SK-N-SH (cell line): ENCODE measurements around the gene MST1.

Experiments used
- CTCF ChIP-seq: fragments of 200-600 bp; sonication (generic); IDR thresholded peaks from 2 replicates; pipeline ENCODE4 v1.6.1; 2017; ENCODE audit warnings: antibody characterized with exemption, mild to moderate bottlenecking, moderate library complexity
- ELF1 ChIP-seq: IDR thresholded peaks from 2 replicates; pipeline ENCODE4 v1.4.0; 2012
- EP300 ChIP-seq, 2 experiments: IDR thresholded peaks; 2 replicates each; pipeline versions ENCODE4 v1.4.0 to v1.6.1; 2012; ENCODE audit warnings: borderline replicate concordance in 1 of 2, low read depth in 1 of 2, low read length in 1 of 2
- EZH2phosphoT487 ChIP-seq: fragments of 200-600 bp; sonication (generic); IDR thresholded peaks from 2 replicates; pipeline ENCODE4 v1.6.1; 2017; ENCODE audit warnings: low read depth, mixed run types, mild to moderate bottlenecking, antibody characterized with exemption, moderate library complexity, borderline replicate concordance
- FOXJ3 ChIP-seq: sonication (generic); formaldehyde crosslinking; IDR thresholded peaks from 2 replicates; pipeline ENCODE4 v1.5.1; 2020; ENCODE audit warnings: mild to moderate bottlenecking, missing genetic modification reagents
- MAX ChIP-seq: IDR thresholded peaks from 2 replicates; pipeline ENCODE4 v1.4.0; 2012; ENCODE audit warnings: low read depth
- MEF2A ChIP-seq: IDR thresholded peaks from 2 replicates; pipeline ENCODE4 v1.4.0; 2012; ENCODE audit warnings: low read depth, borderline replicate concordance
- NRF1 ChIP-seq: IDR thresholded peaks from 2 replicates; pipeline ENCODE4 v1.6.1; 2012; ENCODE audit warnings: low read depth, mild to moderate bottlenecking, low read length
- PBX3 ChIP-seq: IDR thresholded peaks from 2 replicates; pipeline ENCODE4; 2012
- POLR2AphosphoS5 ChIP-seq: IDR thresholded peaks from 2 replicates; pipeline ENCODE4 v1.6.1; 2012; ENCODE audit warnings: low read depth, low read length
- TAF1 ChIP-seq: IDR thresholded peaks from 2 replicates; pipeline ENCODE4 v1.6.1; 2012; ENCODE audit warnings: low read depth, mild to moderate bottlenecking, low read length, moderate library complexity, borderline replicate concordance
- TEAD4 ChIP-seq: IDR thresholded peaks from 2 replicates; pipeline ENCODE4 v1.4.0; 2012; ENCODE audit warnings: mild to moderate bottlenecking, borderline replicate concordance; ENCODE audit not compliant: insufficient read depth
- USF2 ChIP-seq: fragments of 150-350 bp; IDR thresholded peaks from 2 replicates; pipeline ENCODE4 v1.6.1; 2017; ENCODE audit warnings: antibody characterized with exemption, low read length, low read depth, borderline replicate concordance
- YY1 ChIP-seq: IDR thresholded peaks from 2 replicates; pipeline ENCODE4 v1.4.0; 2012; ENCODE audit warnings: low read depth, mild to moderate bottlenecking

GRCh38 chr3:49720855-49721595 is 31.8 kb upstream of the MST1 start:
- TF ChIP-seq MAX (no peak), TAF1 (no peak), CTCF (no peak), POLR2AphosphoS5 (no peak), EZH2phosphoT487 (no peak), ELF1 (no peak), FOXJ3 (no peak), TEAD4 (no peak), EP300 (IDR thresholded peaks at IDR 0.05; ENCODE audit: borderline replicate concordance in 1 of 2, low read depth in 1 of 2, low read length in 1 of 2) (no peak), NRF1 (no peak), PBX3 (no peak), USF2 (no peak), MEF2A (no peak), YY1 (no peak)
